Fibroblast of villous mesenchyme (primary cell): ENCODE data around the gene MRPL49. TPM values are rescaled to one million over a fixed set of nuclear protein-coding genes. Genes with fewer than 3 reads are reported as not detected.

Experiments used
- DNase-seq: peaks from one replicate; pipeline ENCODE4 v3.0.0-alpha.2; 2010; ENCODE audit warnings: low read depth
- H3K4me3 ChIP-seq: 2 replicates; pipeline ENCODE4 v1.5.1; 2011; ENCODE audit warnings: low read depth, mild to moderate bottlenecking, low read length
- CTCF ChIP-seq: IDR thresholded peaks from 2 replicates; pipeline ENCODE4 v1.5.1; 2012; ENCODE audit warnings: low read depth, mild to moderate bottlenecking, low read length; ENCODE audit not compliant: insufficient read depth
- total RNA-seq: library from RNA; depleted of rRNA; stranded (reverse); fragments of >200 nt; gene quantifications from 2 replicates; pipeline ENCODE4 v1.2.3, GENCODE V29; 2012

Gene MRPL49
- total RNA-seq, 1 donor: 54.4 TPM

GRCh38 chr11:65102142-65103095, 19.7 kb upstream of the MRPL49 start:
- H3K4me3 ChIP-seq: no peak overlapping the region
- DNase-seq: no peak
- no peak for TF ChIP-seq CTCF

GRCh38 chr11:65103476-65103875, 18.6 kb upstream of the MRPL49 start:
- no peak for TF ChIP-seq CTCF
- H3K4me3 ChIP-seq: no peak overlapping the region
- DNase-seq: no peak

GRCh38 chr11:65104628-65105027, 17.5 kb upstream of the MRPL49 start:
- H3K4me3 ChIP-seq: no peak overlapping the region
- no peak for DNase-seq
- no peak for TF ChIP-seq CTCF

- no peak for DNase-seq
- TF ChIP-seq CTCF: no peak
- H3K4me3 ChIP-seq: no peak overlapping the region
Observed at GRCh38 chr11:65107078-65107477, 15.0 kb upstream of the MRPL49 start.

- no peak overlapping the region for H3K4me3 ChIP-seq
- TF ChIP-seq CTCF: no peak
- DNase-seq: no peak
Observed at GRCh38 chr11:65107751-65108468, 14.2 kb upstream of the MRPL49 start.

- no peak for DNase-seq
- H3K4me3 ChIP-seq: no peak overlapping the region
- TF ChIP-seq CTCF: no peak
Observed at GRCh38 chr11:65108469-65109123, 13.5 kb upstream of the MRPL49 start.
